H1 (cell line): Measurements from ENCODE around the gene ZNF219. TPM values are rescaled to one million over a fixed set of nuclear protein-coding genes. Genes with fewer than 3 reads are reported as not detected.

Experiments used
- CTCF ChIA-PET: fragments of 300-600 bp; sonication (Branson Sonifier 250); formaldehyde crosslinking; loops from one replicate; lab custom pipeline; 2021; ENCODE audit not compliant: partially characterized antibody; lab: Charles Lee
- POLR2A ChIA-PET: fragments of 300-600 bp; sonication (Branson Sonifier 250); formaldehyde crosslinking; loops from one replicate; lab custom pipeline; 2021; ENCODE audit warnings: inconsistent platforms; ENCODE audit not compliant: partially characterized antibody; lab: Charles Lee
- DNase-seq, 2 experiments: peaks; one replicate each; pipeline versions ENCODE4 v3.0.0 to v3.0.0-alpha.2; 2010 to 2022; ENCODE audit warnings: low spot score in 2 of 2, low read depth in 1 of 2, mixed read lengths in 1 of 2
- FAIRE-seq: peaks from 2 replicates; lab custom pipeline; 2011; peaks lifted over from hg19 to GRCh38; lab: Jason Lieb, UNC
- H2AFZ ChIP-seq: 2 replicates; pipeline ENCODE4 v1.8.1; 2012; ENCODE audit warnings: low read length, inconsistent platforms
- H2AK5ac ChIP-seq: 2 replicates; pipeline ENCODE4 v1.6.1; 2013; ENCODE audit warnings: low read depth, low read length
- H2BK120ac ChIP-seq: replicated peaks from 2 replicates; pipeline ENCODE3; 2013; ENCODE audit warnings: low read depth, low read length, inconsistent platforms
- H2BK12ac ChIP-seq: 2 replicates; pipeline ENCODE4 v1.6.1; 2013; ENCODE audit warnings: low read depth, low read length
- H2BK15ac ChIP-seq: 2 replicates; pipeline ENCODE4 v1.6.1; 2013; ENCODE audit warnings: low read length
- H2BK20ac ChIP-seq: 2 replicates; pipeline ENCODE4 v1.6.1; 2013; ENCODE audit warnings: low read length
- H2BK5ac ChIP-seq: 2 replicates; pipeline ENCODE4 v1.6.1; 2013; ENCODE audit warnings: low read depth, low read length
- H3K14ac ChIP-seq: 2 replicates; pipeline ENCODE4 v1.6.1; 2013; ENCODE audit warnings: inconsistent platforms; ENCODE audit not compliant: insufficient read length
- H3K18ac ChIP-seq: 2 replicates; pipeline ENCODE4 v1.6.1; 2013; ENCODE audit warnings: low read length; ENCODE audit errors: extremely low read depth
- H3K23ac ChIP-seq: 2 replicates; pipeline ENCODE4 v1.6.1; 2013; ENCODE audit warnings: inconsistent platforms; ENCODE audit not compliant: insufficient read length
- H3K23me2 ChIP-seq: 2 replicates; pipeline ENCODE4 v1.6.1; 2013; ENCODE audit warnings: low read depth, low read length
- H3K27ac ChIP-seq: 2 replicates; pipeline ENCODE4 v1.6.1; 2011; ENCODE audit warnings: low read depth, low read length, inconsistent platforms
- H3K27me3 ChIP-seq, 4 experiments: replicated peaks in 1 of 4; 1 replicate in 1 of 4; 2 replicates in 3 of 4; pipeline versions ENCODE4 v1.6.1 to v1.8.1; 2011 to 2013; ENCODE audit warnings: low read length in 3 of 4, mild to moderate bottlenecking in 3 of 4, inconsistent platforms in 2 of 4, mixed read lengths in 2 of 4, moderate library complexity in 1 of 4; ENCODE audit not compliant: control insufficient read depth in 3 of 4, insufficient read depth in 3 of 4; ENCODE audit errors: extremely low read depth in 1 of 4
- H3K36me3 ChIP-seq, 4 experiments: 2 replicates each; pipeline versions ENCODE4 v1.6.1 to v1.8.1; 2011 to 2013; ENCODE audit warnings: mild to moderate bottlenecking in 4 of 4, low read length in 3 of 4, moderate library complexity in 2 of 4, control low read depth in 1 of 4, inconsistent platforms in 1 of 4; ENCODE audit not compliant: insufficient read depth in 4 of 4, control insufficient read depth in 2 of 4
- H3K4ac ChIP-seq: replicated peaks from 2 replicates; pipeline ENCODE3; 2013; ENCODE audit warnings: low read length, low read depth, mixed read lengths, inconsistent platforms; ENCODE audit not compliant: insufficient read length
- H3K4me1 ChIP-seq, 4 experiments: replicated peaks in 1 of 4; 1 replicate in 1 of 4; 2 replicates in 3 of 4; pipeline versions ENCODE4 v1.6.1 to v1.8.1; 2011 to 2013; ENCODE audit warnings: low read length in 3 of 4, inconsistent platforms in 2 of 4, mixed read lengths in 1 of 4; ENCODE audit not compliant: insufficient read depth in 4 of 4, control insufficient read depth in 3 of 4
- H3K4me2 ChIP-seq, 2 experiments: 2 replicates each; pipeline versions ENCODE4 v1.6.1 to v1.8.1; 2011 to 2013; ENCODE audit warnings: low read depth in 2 of 2, low read length in 2 of 2, control low read depth in 1 of 2, inconsistent platforms in 1 of 2, mild to moderate bottlenecking in 1 of 2; ENCODE audit not compliant: insufficient read depth in 1 of 2
- H3K4me3 ChIP-seq, 4 experiments: fragments of 200-600, 300-600 bp in 1 of 4; sonication (generic), shearing (Covaris generic), sonication (Bioruptor Twin) in 1 of 4; 2 replicates each; pipeline versions ENCODE4 v1.5.1 to v1.8.1; 2011 to 2016; ENCODE audit warnings: low read length in 4 of 4, low read depth in 3 of 4, control low read depth in 2 of 4, inconsistent platforms in 2 of 4, mild to moderate bottlenecking in 2 of 4, mixed read lengths in 1 of 4, moderate library complexity in 1 of 4; ENCODE audit not compliant: insufficient read depth in 2 of 4; ENCODE audit errors: extremely low read depth in 1 of 4
- H3K56ac ChIP-seq: replicated peaks from 2 replicates; pipeline ENCODE3; 2013; ENCODE audit warnings: low read depth, mild to moderate bottlenecking, mixed read lengths, low read length, inconsistent platforms; ENCODE audit not compliant: insufficient read length
- H3K79me1 ChIP-seq: 2 replicates; pipeline ENCODE4 v1.6.1; 2013; ENCODE audit warnings: low read depth, low read length, control low read depth
- H3K79me2 ChIP-seq, 2 experiments: 2 replicates each; pipeline versions ENCODE4 v1.6.1 to v1.8.1; 2012 to 2013; ENCODE audit warnings: low read length in 2 of 2, mild to moderate bottlenecking in 2 of 2, inconsistent platforms in 1 of 2; ENCODE audit not compliant: insufficient read depth in 2 of 2, control insufficient read depth in 1 of 2
- H3K9ac ChIP-seq, 4 experiments: replicated peaks in 1 of 4; 1 replicate in 1 of 4; 2 replicates in 3 of 4; pipeline versions ENCODE4 v1.6.1 to v1.8.1; 2011 to 2013; ENCODE audit warnings: low read depth in 3 of 4, low read length in 3 of 4, control low read depth in 2 of 4, mild to moderate bottlenecking in 2 of 4, moderate library complexity in 2 of 4, inconsistent platforms in 1 of 4; ENCODE audit errors: extremely low read depth in 1 of 4
- H3K9me3 ChIP-seq, 2 experiments: 2 replicates each; pipeline versions ENCODE4 v1.6.1 to v1.8.1; 2012 to 2013; ENCODE audit warnings: mild to moderate bottlenecking in 2 of 2, moderate library complexity in 2 of 2, control low read depth in 1 of 2, inconsistent platforms in 1 of 2, low read depth in 1 of 2, low read length in 1 of 2, mixed read lengths in 1 of 2; ENCODE audit not compliant: insufficient read depth in 2 of 2
- H4K20me1 ChIP-seq, 2 experiments: replicated peaks in 1 of 2; 2 replicates each; pipeline versions ENCODE3 to v1.8.1; 2011 to 2013; ENCODE audit warnings: inconsistent platforms in 2 of 2, low read length in 2 of 2, mild to moderate bottlenecking in 1 of 2; ENCODE audit not compliant: insufficient read depth in 2 of 2, control insufficient read depth in 1 of 2
- H4K5ac ChIP-seq: 2 replicates; pipeline ENCODE4 v1.6.1; 2013; ENCODE audit warnings: low read length, low read depth, mixed read lengths, inconsistent platforms; ENCODE audit not compliant: insufficient read length
- H4K8ac ChIP-seq: 2 replicates; pipeline ENCODE4 v1.8.0; 2013; ENCODE audit warnings: mild to moderate bottlenecking, moderate library complexity, low read length, inconsistent platforms; ENCODE audit not compliant: insufficient read depth; ENCODE audit errors: extremely low read depth
- H4K91ac ChIP-seq: replicated peaks from 2 replicates; pipeline ENCODE3; 2013; ENCODE audit warnings: low read length, mixed read lengths, inconsistent platforms; ENCODE audit not compliant: insufficient read length
- CHD2 ChIP-seq: IDR thresholded peaks from 2 replicates; pipeline ENCODE4 v1.6.1; 2012; ENCODE audit warnings: low read length, improper control_type of control experiment
- RFX5 ChIP-seq: IDR thresholded peaks from 2 replicates; pipeline ENCODE4 v1.6.1; 2011; ENCODE audit warnings: low read depth, low read length, improper control_type of control experiment, borderline replicate concordance
- SIX5 ChIP-seq: IDR thresholded peaks from 2 replicates; pipeline ENCODE4 v1.6.1; 2011; ENCODE audit warnings: mild to moderate bottlenecking, low read depth, low read length
- SRF ChIP-seq: IDR thresholded peaks from 2 replicates; pipeline ENCODE4 v1.6.1; 2011; ENCODE audit warnings: mild to moderate bottlenecking, low read depth, low read length, moderate library complexity
- TEAD4 ChIP-seq: IDR thresholded peaks from 2 replicates; pipeline ENCODE4 v1.6.1; 2012; ENCODE audit warnings: low read depth, low read length, inconsistent platforms, mixed read lengths
- WGBS, 2 experiments: shearing (Covaris generic) in 1 of 2; methylation state at CpG; one replicate each; pipeline versions ENCODE4 v1.1.6 to v1.1.7; 2013 to 2015; ENCODE audit warnings: low lambda C conversion rate in 2 of 2, mixed read lengths in 2 of 2, inconsistent platforms in 1 of 2, low coverage in 1 of 2, missing lambda C conversion rate in 1 of 2; ENCODE audit not compliant: insufficient replicate concordance in 2 of 2, insufficient coverage in 1 of 2, insufficient read length in 1 of 2; ENCODE audit errors: extremely low coverage in 1 of 2, missing lambda C conversion rate in 1 of 2; 5-methylcytosine and 5-hydroxymethylcytosine counted together
- polyA plus RNA-seq, 7 experiments: library from polyadenylated mRNA; depleted of rRNA in 3 of 7; stranded (reverse) in 5 of 7; unstranded in 2 of 7; fragments of >200 nt in 5 of 7; fragments of 200-250 nt in 2 of 7; gene quantifications; 1 replicate in 5 of 7; 2 replicates in 1 of 7; 4 replicates in 1 of 7; pipeline versions ENCODE4 v1.2.1 to v1.2.3, GENCODE V29; 2011 to 2013; ENCODE audit warnings: missing spikeins in 2 of 7, mixed read lengths in 2 of 7
- total RNA-seq: library from RNA; stranded (reverse); fragmentation: NEBNext Ultra II Directional; extraction: Animal tissue kit (Norgen Biotek cat#: 25700); gene quantifications from 2 replicates; pipeline ENCODE4 v1.2.1, GENCODE V29; 2021
- TF ChIP-seq, protein P1 (sequence below): IDR thresholded peaks from 2 replicates; pipeline ENCODE4 v1.6.1; 2012; ENCODE audit warnings: low read length, inconsistent platforms
- TF ChIP-seq, protein P2 (sequence below): IDR thresholded peaks from 2 replicates; pipeline ENCODE4 v1.6.1; 2012; ENCODE audit warnings: inconsistent platforms

Gene ZNF219
- total and polyA plus RNA-seq, 2 of the 8 experiments (the other 6 are each of a cell fraction or from before 2014, with no cell fraction given) = 113 to 160 TPM

DNA sequence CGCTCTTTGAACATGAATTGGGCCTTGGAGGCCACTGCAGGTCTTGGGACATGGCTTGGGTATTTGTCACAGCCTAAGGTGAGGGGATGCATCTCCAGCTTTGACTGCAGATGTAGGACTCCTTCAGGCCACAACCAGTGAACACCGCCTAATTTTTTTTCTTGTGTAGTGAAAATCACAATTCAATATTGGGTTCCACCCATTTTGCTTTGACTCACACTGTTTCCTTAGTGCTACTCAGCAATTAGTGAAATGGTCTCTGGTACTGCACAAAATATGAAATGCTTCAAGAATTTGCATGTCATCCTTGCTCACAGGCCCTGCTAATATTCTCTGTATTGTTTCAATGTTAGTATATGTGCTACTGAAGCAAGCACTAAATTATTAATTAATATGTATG is 14.9 kb upstream of the ZNF219 start:
- Histone ChIP-seq H4K5ac (no peak overlapping the region), H3K4me1 (peaks cover 0 to 4% (median 0%) of the 10 kb centered on the region in 4 experiments; a peak in 1 of 7 replicates), H3K56ac (no peak overlapping the region), H3K79me1 (no peaks in the 10 kb centered on the region), H3K14ac (no peak overlapping the region), H2BK5ac (no peak overlapping the region), H2AFZ (no peak overlapping the region), H3K9ac (no peak overlapping the region), H3K27me3 (no peaks in the 10 kb centered on the region), H3K4me2 (no peak overlapping the region), H3K4me3 (no peak overlapping the region), H2BK12ac (no peak overlapping the region), H3K18ac (no peak overlapping the region), H2BK20ac (no peak overlapping the region), H3K4ac (no peak overlapping the region), H3K23me2 (no peaks in the 10 kb centered on the region), H3K23ac (no peak overlapping the region), H3K27ac (no peak overlapping the region), H2BK15ac (no peak overlapping the region), H2AK5ac (no peak overlapping the region), H2BK120ac (no peak overlapping the region), H3K79me2 (no peaks in the 10 kb centered on the region), H4K20me1 (no peaks in the 10 kb centered on the region), H4K91ac (no peak overlapping the region), H4K8ac (no peak overlapping the region), H3K9me3 (no peaks in the 10 kb centered on the region), H3K36me3 (no peaks in the 10 kb centered on the region)
- WGBS, 2 experiments = 86% methylated on average over 2 of the region's 2 CpGs; no CpG with 5 or more reads in 1 of the 2 experiments
- no peak for FAIRE-seq
- no peak for DNase-seq
- ChIA-PET POLR2A (interaction anchor here (0.6 to 1.6 kb wide), 2 partner anchors 21 to 24 kb away, joined by 3 to 5 read pairs; no protein-coding TSS in a partner anchor), CTCF (interaction anchor here (1.4 kb wide), 1 partner anchor 8 kb away, joined by 6 read pairs; no protein-coding TSS in a partner anchor)
- TF ChIP-seq, protein P1, sequence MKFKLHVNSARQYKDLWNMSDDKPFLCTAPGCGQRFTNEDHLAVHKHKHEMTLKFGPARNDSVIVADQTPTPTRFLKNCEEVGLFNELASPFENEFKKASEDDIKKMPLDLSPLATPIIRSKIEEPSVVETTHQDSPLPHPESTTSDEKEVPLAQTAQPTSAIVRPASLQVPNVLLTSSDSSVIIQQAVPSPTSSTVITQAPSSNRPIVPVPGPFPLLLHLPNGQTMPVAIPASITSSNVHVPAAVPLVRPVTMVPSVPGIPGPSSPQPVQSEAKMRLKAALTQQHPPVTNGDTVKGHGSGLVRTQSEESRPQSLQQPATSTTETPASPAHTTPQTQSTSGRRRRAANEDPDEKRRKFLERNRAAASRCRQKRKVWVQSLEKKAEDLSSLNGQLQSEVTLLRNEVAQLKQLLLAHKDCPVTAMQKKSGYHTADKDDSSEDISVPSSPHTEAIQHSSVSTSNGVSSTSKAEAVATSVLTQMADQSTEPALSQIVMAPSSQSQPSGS = no peak
- TF ChIP-seq, protein P2, sequence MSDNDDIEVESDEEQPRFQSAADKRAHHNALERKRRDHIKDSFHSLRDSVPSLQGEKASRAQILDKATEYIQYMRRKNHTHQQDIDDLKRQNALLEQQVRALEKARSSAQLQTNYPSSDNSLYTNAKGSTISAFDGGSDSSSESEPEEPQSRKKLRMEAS = no peak
- no peak for TF ChIP-seq SRF
- TF ChIP-seq CHD2 = no peak
- TF ChIP-seq RFX5 = no peak
- no peak for TF ChIP-seq TEAD4
- no peak for TF ChIP-seq SIX5
